A673 (cell line): ENCODE measurements around the gene SWI5. TPM values are rescaled to one million over a fixed set of nuclear protein-coding genes. Genes with fewer than 3 reads are reported as not detected.

Source experiments
- BruUV-seq: library from RNA; stranded (reverse); fragments of 400-500 nt; replicated peaks from 2 replicates; lab custom pipeline; 2021; lab: Mats Ljungman, UMichigan
- CTCF ChIA-PET: fragments of 300-600 bp; sonication (Branson Sonifier 250); formaldehyde crosslinking; loops from one replicate; lab custom pipeline; 2022; ENCODE audit warnings: antibody characterized with exemption; lab: Charles Lee
- POLR2A ChIA-PET: fragments of 300-600 bp; sonication (Branson Sonifier 250); formaldehyde crosslinking; loops from one replicate; lab custom pipeline; 2022; ENCODE audit warnings: antibody characterized with exemption; ENCODE audit not compliant: low non-redundant PET; lab: Charles Lee
- DNase-seq: peaks from one replicate; pipeline ENCODE4 v3.0.0-alpha.2; 2015; ENCODE audit warnings: low spot score
- H3K27ac ChIP-seq: fragments of 200-600 bp; sonication (generic); 2 replicates; pipeline ENCODE4 v1.5.1; 2016; ENCODE audit warnings: mixed run types, low read depth, mild to moderate bottlenecking, mixed read lengths, antibody characterized with exemption, low read length; ENCODE audit not compliant: poor library complexity, severe bottlenecking
- H3K27me3 ChIP-seq: fragments of 200-600 bp; sonication (generic); replicated peaks from 2 replicates; pipeline ENCODE4 v1.6.1; 2017; ENCODE audit warnings: mixed run types, low read depth, mild to moderate bottlenecking, mixed read lengths, antibody characterized with exemption, low read length; ENCODE audit not compliant: insufficient read depth, poor library complexity
- H3K36me3 ChIP-seq: fragments of 200-600 bp; sonication (generic); 2 replicates; pipeline ENCODE4 v1.6.1; 2016; ENCODE audit warnings: mixed run types, mild to moderate bottlenecking, mixed read lengths, antibody characterized with exemption, low read length; ENCODE audit not compliant: insufficient read depth, poor library complexity, severe bottlenecking
- H3K4me1 ChIP-seq: fragments of 200-600 bp; sonication (generic); 2 replicates; pipeline ENCODE4 v1.6.1; 2017; ENCODE audit warnings: mixed run types, mild to moderate bottlenecking, mixed read lengths, antibody characterized with exemption, low read length; ENCODE audit not compliant: insufficient read depth, poor library complexity, severe bottlenecking
- H3K4me3 ChIP-seq: fragments of 200-600 bp; sonication (generic); 2 replicates; pipeline ENCODE4 v1.5.1; 2016; ENCODE audit warnings: low read depth, mixed run types, mild to moderate bottlenecking, mixed read lengths, low read length; ENCODE audit not compliant: poor library complexity, severe bottlenecking
- H3K9me3 ChIP-seq: fragments of 200-600 bp; sonication (generic); 2 replicates; pipeline ENCODE4 v1.6.1; 2016; ENCODE audit warnings: mixed run types, low read depth, mild to moderate bottlenecking, mixed read lengths, antibody characterized with exemption, low read length; ENCODE audit not compliant: poor library complexity, severe bottlenecking
- EZH2 ChIP-seq: fragments of 200-600 bp; sonication (generic); IDR thresholded peaks from 2 replicates; pipeline ENCODE4 v1.6.1; 2017; ENCODE audit warnings: borderline replicate concordance, low read depth, mild to moderate bottlenecking, mixed read lengths, antibody characterized with exemption, low read length; ENCODE audit not compliant: poor library complexity, severe bottlenecking
- intact Hi-C: fragments of 100-400 bp; cut with micrococcal nuclease; formaldehyde crosslinking; loops from one replicate; pipeline ENCODE4 v1.10.0; 2022; ENCODE audit not compliant: unreplicated experiment
- total RNA-seq: library from RNA; stranded (reverse); gene quantifications from 2 replicates; pipeline ENCODE4 v1.2.3, GENCODE V29; 2021
- TF ChIP-seq, protein P1 (sequence below): fragments of 300-800, 200-600 bp; sonication (generic); conservative IDR thresholded peaks from 2 replicates; pipeline ENCODE4 v1.5.1; 2017; ENCODE audit warnings: low read depth, mild to moderate bottlenecking, antibody characterized with exemption, low read length, moderate library complexity, mixed read lengths

Gene SWI5
- total RNA-seq, 1 experiment from 2014 or later = 19.0 TPM

- Histone ChIP-seq H3K4me3 (no peak overlapping the region), H3K4me1 (no peaks in the 10 kb centered on the region), H3K9me3 (no peaks in the 10 kb centered on the region), H3K36me3 (peaks cover 22% of the 10 kb centered on the region), H3K27ac (no peak overlapping the region), H3K27me3 (no peaks in the 10 kb centered on the region)
- POLR2A ChIA-PET = interaction anchor here (1.0 kb wide), 1 partner anchor 296 kb away, joined by 4 read pairs; no protein-coding TSS in a partner anchor
- intact Hi-C loops = no loop called here
- BruUV-seq = no TSS peak
- CTCF ChIA-PET = no interaction called here
- no peak for DNase-seq
- TF ChIP-seq, protein P1, sequence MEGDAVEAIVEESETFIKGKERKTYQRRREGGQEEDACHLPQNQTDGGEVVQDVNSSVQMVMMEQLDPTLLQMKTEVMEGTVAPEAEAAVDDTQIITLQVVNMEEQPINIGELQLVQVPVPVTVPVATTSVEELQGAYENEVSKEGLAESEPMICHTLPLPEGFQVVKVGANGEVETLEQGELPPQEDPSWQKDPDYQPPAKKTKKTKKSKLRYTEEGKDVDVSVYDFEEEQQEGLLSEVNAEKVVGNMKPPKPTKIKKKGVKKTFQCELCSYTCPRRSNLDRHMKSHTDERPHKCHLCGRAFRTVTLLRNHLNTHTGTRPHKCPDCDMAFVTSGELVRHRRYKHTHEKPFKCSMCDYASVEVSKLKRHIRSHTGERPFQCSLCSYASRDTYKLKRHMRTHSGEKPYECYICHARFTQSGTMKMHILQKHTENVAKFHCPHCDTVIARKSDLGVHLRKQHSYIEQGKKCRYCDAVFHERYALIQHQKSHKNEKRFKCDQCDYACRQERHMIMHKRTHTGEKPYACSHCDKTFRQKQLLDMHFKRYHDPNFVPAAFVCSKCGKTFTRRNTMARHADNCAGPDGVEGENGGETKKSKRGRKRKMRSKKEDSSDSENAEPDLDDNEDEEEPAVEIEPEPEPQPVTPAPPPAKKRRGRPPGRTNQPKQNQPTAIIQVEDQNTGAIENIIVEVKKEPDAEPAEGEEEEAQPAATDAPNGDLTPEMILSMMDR = no peak
- TF ChIP-seq EZH2 = no peak
Observed at GRCh38 chr9:128257907-128258306, 18.2 kb upstream of the SWI5 start.

- intact Hi-C loops = no loop called here
- CTCF ChIA-PET = no interaction called here
Observed at GRCh38 chr9:128258326-128258725, 17.8 kb upstream of the SWI5 start.

DNA sequence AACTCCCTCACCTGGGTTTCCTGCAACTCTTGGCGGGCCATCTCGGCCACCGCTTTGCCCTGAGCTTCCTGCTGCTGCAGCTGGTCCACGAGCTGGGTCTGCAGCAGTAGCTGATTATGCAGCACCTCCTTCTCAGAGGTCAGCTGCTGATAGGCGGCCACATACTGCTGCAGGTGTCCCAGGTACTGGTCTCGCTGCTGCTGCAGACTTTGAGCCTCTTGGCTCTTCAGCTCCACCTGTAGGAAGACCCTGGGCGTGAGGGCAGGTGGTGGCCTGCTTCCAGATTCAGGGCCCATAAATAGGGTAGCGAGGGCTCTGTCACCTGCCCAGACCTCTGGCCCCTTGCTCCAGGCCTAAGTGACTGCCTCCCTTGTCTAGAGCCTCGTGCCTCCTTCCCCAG is 16.9 kb upstream of the SWI5 start:
- CTCF ChIA-PET = interaction anchor here (0.6 kb wide), 1 partner anchor 54 kb away, joined by 3 read pairs; no protein-coding TSS in a partner anchor
- POLR2A ChIA-PET = no interaction called here
- Histone ChIP-seq H3K9me3 (no peaks in the 10 kb centered on the region), H3K27me3 (no peaks in the 10 kb centered on the region), H3K36me3 (peaks cover 22% of the 10 kb centered on the region), H3K27ac (no peak overlapping the region), H3K4me1 (no peaks in the 10 kb centered on the region), H3K4me3 (no peak overlapping the region)
- no peak for DNase-seq
- TF ChIP-seq, protein P1 = no peak
- TF ChIP-seq EZH2 = no peak
- BruUV-seq = no TSS peak
- intact Hi-C loops = no loop called here

More at GRCh38 chr9:128258326-128258725, 17.8 kb upstream of the SWI5 start:
- Histone ChIP-seq H3K9me3 (no peaks in the 10 kb centered on the region), H3K4me3 (no peak overlapping the region), H3K36me3 (peaks cover 22% of the 10 kb centered on the region), H3K27ac (no peak overlapping the region), H3K4me1 (no peaks in the 10 kb centered on the region), H3K27me3 (no peaks in the 10 kb centered on the region)
- POLR2A ChIA-PET = interaction anchor here (1.0 kb wide), 1 partner anchor 295 kb away, joined by 4 read pairs; no protein-coding TSS in a partner anchor
- no peak for TF ChIP-seq EZH2
- TF ChIP-seq, protein P1 = no peak
- no TSS peak for BruUV-seq
- no peak for DNase-seq
